Panc1 (cell line): ENCODE results near the gene CCDC60. TPM values are rescaled to one million over a fixed set of nuclear protein-coding genes. Genes with fewer than 3 reads are reported as not detected.

Source experiments
- ATAC-seq: fragments of 200-7000 bp; cut with Tn5 transposase; 2 replicates; pipeline ENCODE4 v1.9.1; 2020; ENCODE audit warnings: mild to moderate bottlenecking, moderate library complexity
- BruUV-seq: library from RNA; stranded (reverse); fragments of 400-500 nt; replicated peaks from 2 replicates; lab custom pipeline; 2021; lab: Mats Ljungman, UMichigan
- CTCF ChIA-PET: fragments of 300-600 bp; sonication (Branson Sonifier 250); formaldehyde crosslinking; loops from one replicate; lab custom pipeline; 2022; ENCODE audit warnings: antibody characterized with exemption; lab: Charles Lee
- POLR2A ChIA-PET: fragments of 300-600 bp; sonication (Branson Sonifier 250); formaldehyde crosslinking; loops from one replicate; lab custom pipeline; 2022; ENCODE audit warnings: antibody characterized with exemption; lab: Charles Lee
- DNase-seq: peaks from one replicate; pipeline ENCODE4 v3.0.0-alpha.2; 2010; ENCODE audit warnings: low read depth, low spot score
- H3K27ac ChIP-seq: 2 replicates; pipeline ENCODE4 v1.5.1; 2011; ENCODE audit warnings: mild to moderate bottlenecking, low read length, inconsistent platforms
- H3K27me3 ChIP-seq: fragments of 200-500 bp; sonication (Bioruptor generic); 2 replicates; pipeline ENCODE4 v1.6.0; 2014; ENCODE audit warnings: low read length, inconsistent platforms; ENCODE audit not compliant: control insufficient read depth, insufficient read depth
- H3K36me3 ChIP-seq: fragments of 200-500 bp; sonication (Bioruptor generic); 2 replicates; pipeline ENCODE4 v1.5.1; 2014; ENCODE audit warnings: inconsistent platforms, mild to moderate bottlenecking, low read length, moderate library complexity; ENCODE audit not compliant: control insufficient read depth, insufficient read depth
- H3K4me1 ChIP-seq: 2 replicates; pipeline ENCODE4 v1.5.1; 2011; ENCODE audit warnings: inconsistent platforms, mild to moderate bottlenecking, low read length, moderate library complexity; ENCODE audit not compliant: control insufficient read depth, insufficient read depth
- H3K4me3 ChIP-seq, 2 experiments: 2 replicates each; pipeline ENCODE4 v1.5.1; 2011 to 2012; ENCODE audit warnings: low read depth in 2 of 2, low read length in 2 of 2, mild to moderate bottlenecking in 2 of 2, inconsistent platforms in 1 of 2, moderate library complexity in 1 of 2
- H3K9me3 ChIP-seq: fragments of 200-500 bp; sonication (Bioruptor generic); 2 replicates; pipeline ENCODE4 v1.5.1; 2014; ENCODE audit warnings: low read depth, mild to moderate bottlenecking, inconsistent platforms, low read length, moderate library complexity; ENCODE audit not compliant: control insufficient read depth, insufficient read depth
- POLR2AphosphoS5 ChIP-seq: IDR thresholded peaks from 2 replicates; pipeline ENCODE4 v1.6.1; 2012; ENCODE audit warnings: mild to moderate bottlenecking, low read depth, low read length, moderate library complexity
- REST ChIP-seq, 2 experiments: IDR thresholded peaks; 2 replicates each; pipeline ENCODE4 v1.6.1; 2011 to 2012; ENCODE audit warnings: low read depth in 2 of 2, control low read depth in 1 of 2, low read length in 1 of 2, mild to moderate bottlenecking in 1 of 2, moderate library complexity in 1 of 2; ENCODE audit not compliant: insufficient read depth in 1 of 2
- SIN3A ChIP-seq: IDR thresholded peaks from 2 replicates; pipeline ENCODE4 v1.6.1; 2012; ENCODE audit warnings: low read depth, mild to moderate bottlenecking, low read length, moderate library complexity, borderline replicate concordance; ENCODE audit not compliant: insufficient read depth
- TCF7L2 ChIP-seq: IDR thresholded peaks from 2 replicates; pipeline ENCODE4 v1.6.1; 2011; ENCODE audit warnings: mild to moderate bottlenecking, low read depth, low read length, inconsistent platforms
- in situ Hi-C: cut with HindIII; loops from 2 replicates; pipeline ENCODE4 v1.10.0; 2016; ENCODE audit warnings: low sequenced_read_pairs, low pct_unique_long_range_greater_than_20kb
- intact Hi-C: fragments of 100-400 bp; cut with micrococcal nuclease; formaldehyde crosslinking; loops from one replicate; pipeline ENCODE4 v1.10.0; 2022; ENCODE audit not compliant: unreplicated experiment
- total RNA-seq: library from RNA; stranded (reverse); gene quantifications from one replicate; pipeline ENCODE4 v1.2.1, GENCODE V29; 2021; ENCODE audit not compliant: unreplicated experiment
- TF ChIP-seq, protein P1 (sequence below): fragments of 450-650 bp; IDR thresholded peaks from 2 replicates; pipeline ENCODE4 v1.5.1; 2017; ENCODE audit warnings: mild to moderate bottlenecking

Gene CCDC60
- total RNA-seq, 1 experiment from 2014 or later: not detected

DNA sequence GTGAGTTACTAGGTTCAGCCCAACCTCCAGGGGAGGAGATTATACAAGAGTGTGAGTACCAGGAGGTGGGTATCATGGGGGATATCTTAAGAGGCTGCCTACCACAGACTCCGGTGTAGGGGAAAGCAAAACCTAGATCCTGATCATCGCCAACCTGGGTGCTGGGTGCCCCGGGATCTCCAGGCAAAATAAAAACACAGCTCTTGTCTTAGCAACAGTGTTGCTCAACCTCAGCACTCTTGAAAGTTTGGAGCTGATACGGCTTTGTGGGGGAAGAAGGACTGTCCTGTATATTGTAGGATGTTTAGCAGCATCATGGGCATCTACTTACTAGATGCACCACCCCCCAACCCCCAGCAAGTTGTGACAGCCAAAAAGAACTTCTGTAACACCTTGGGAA lies 74.5 kb downstream of the CCDC60 start:
- Histone ChIP-seq H3K36me3 (no peaks in the 10 kb centered on the region), H3K9me3 (no peaks in the 10 kb centered on the region), H3K27ac (no peak overlapping the region), H3K27me3 (peaks cover 8% of the 10 kb centered on the region), H3K4me3 (no peak overlapping the region), H3K4me1 (no peaks in the 10 kb centered on the region)
- in situ Hi-C loops (no loop called here), intact Hi-C loops (no loop called here)
- CTCF ChIA-PET: interaction anchor here (0.6 kb wide), 1 partner anchor 219 kb away, joined by 3 read pairs; no protein-coding TSS in a partner anchor
- POLR2A ChIA-PET: no interaction called here
- TF ChIP-seq REST (IDR thresholded peaks at IDR 0.05; ENCODE audit: insufficient read depth in 1 of 2, low read depth in 2 of 2, low read length in 1 of 2) (no peak), SIN3A (no peak), POLR2AphosphoS5 (no peak), TCF7L2 (no peak)
- TF ChIP-seq, protein P1, sequence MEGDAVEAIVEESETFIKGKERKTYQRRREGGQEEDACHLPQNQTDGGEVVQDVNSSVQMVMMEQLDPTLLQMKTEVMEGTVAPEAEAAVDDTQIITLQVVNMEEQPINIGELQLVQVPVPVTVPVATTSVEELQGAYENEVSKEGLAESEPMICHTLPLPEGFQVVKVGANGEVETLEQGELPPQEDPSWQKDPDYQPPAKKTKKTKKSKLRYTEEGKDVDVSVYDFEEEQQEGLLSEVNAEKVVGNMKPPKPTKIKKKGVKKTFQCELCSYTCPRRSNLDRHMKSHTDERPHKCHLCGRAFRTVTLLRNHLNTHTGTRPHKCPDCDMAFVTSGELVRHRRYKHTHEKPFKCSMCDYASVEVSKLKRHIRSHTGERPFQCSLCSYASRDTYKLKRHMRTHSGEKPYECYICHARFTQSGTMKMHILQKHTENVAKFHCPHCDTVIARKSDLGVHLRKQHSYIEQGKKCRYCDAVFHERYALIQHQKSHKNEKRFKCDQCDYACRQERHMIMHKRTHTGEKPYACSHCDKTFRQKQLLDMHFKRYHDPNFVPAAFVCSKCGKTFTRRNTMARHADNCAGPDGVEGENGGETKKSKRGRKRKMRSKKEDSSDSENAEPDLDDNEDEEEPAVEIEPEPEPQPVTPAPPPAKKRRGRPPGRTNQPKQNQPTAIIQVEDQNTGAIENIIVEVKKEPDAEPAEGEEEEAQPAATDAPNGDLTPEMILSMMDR: no peak
- BruUV-seq: no TSS peak
- DNase-seq: no peak
- ATAC-seq: no peak

GRCh38 chr12:119410396-119410795 lies 75.9 kb downstream of the CCDC60 start:
- intact Hi-C loops: loop anchor here (10.0 kb wide), 1 partner anchor 436 kb away; no protein-coding TSS in a partner anchor
- Histone ChIP-seq H3K9me3 (no peaks in the 10 kb centered on the region), H3K27ac (no peak overlapping the region), H3K36me3 (no peaks in the 10 kb centered on the region), H3K27me3 (peaks cover 6% of the 10 kb centered on the region; the same call in 1 of the 2 replicates), H3K4me1 (no peaks in the 10 kb centered on the region), H3K4me3 (no peak overlapping the region)
- ATAC-seq (no peak), DNase-seq (no peak)
- BruUV-seq: no TSS peak
- TF ChIP-seq POLR2AphosphoS5 (no peak), REST (IDR thresholded peaks at IDR 0.05; ENCODE audit: insufficient read depth in 1 of 2, low read depth in 2 of 2, low read length in 1 of 2) (no peak), TCF7L2 (no peak), SIN3A (no peak)
- TF ChIP-seq, protein P1: no peak
- ChIA-PET CTCF (no interaction called here), POLR2A (no interaction called here)
- in situ Hi-C loops: no loop called here
